HCT116 (cell line): ENCODE data around the gene CCNJL. TPM values are rescaled to one million over a fixed set of nuclear protein-coding genes. Genes with fewer than 3 reads are reported as not detected.

Experiments used
- ATAC-seq: fragments of 200-7000 bp; cut with Tn5 transposase; 2 replicates; pipeline ENCODE4 v1.9.1; 2020; ENCODE audit warnings: mild to moderate bottlenecking, moderate library complexity
- BruUV-seq: library from RNA; stranded (reverse); fragments of 400-500 nt; replicated peaks from 2 replicates; lab custom pipeline; 2021; lab: Mats Ljungman, UMichigan
- CTCF ChIA-PET: fragments of 300-600 bp; sonication (Branson Sonifier 250); formaldehyde crosslinking; loops from one replicate; lab custom pipeline; 2021; ENCODE audit warnings: antibody characterized with exemption; lab: Charles Lee
- POLR2A ChIA-PET: fragments of 300-600, 350-600 bp; sonication (Branson Sonifier 250); formaldehyde crosslinking; loops from one replicate; lab custom pipeline; 2021; ENCODE audit warnings: antibody characterized with exemption; lab: Charles Lee
- RAD21 ChIA-PET, 2 experiments: fragments of 300-600 bp; sonication (Branson Sonifier 250); formaldehyde crosslinking; loops; one replicate each; lab custom pipeline; 2023; ENCODE audit warnings: low total read pairs in 2 of 2; ENCODE audit not compliant: uncharacterized antibody in 2 of 2, unreplicated experiment in 2 of 2, low non-redundant PET in 1 of 2; lab: Charles Lee
- DNase-seq: peaks from one replicate; pipeline ENCODE4 v3.0.0-alpha.2; 2010; ENCODE audit warnings: low read depth, low spot score
- H2AFZ ChIP-seq: fragments of 200-600 bp; shearing (Covaris generic), sonication (generic); 2 replicates; pipeline ENCODE4 v1.6.1; 2017; ENCODE audit warnings: low read depth, mixed run types, mixed read lengths, antibody characterized with exemption, low read length; ENCODE audit not compliant: poor library complexity, severe bottlenecking
- H3K27ac ChIP-seq: 2 replicates; pipeline ENCODE4 v1.5.1; 2012; ENCODE audit warnings: low read depth, low read length
- H3K27me3 ChIP-seq: fragments of 200-600 bp; sonication (generic); 2 replicates; pipeline ENCODE4 v1.6.1; 2016; ENCODE audit warnings: mixed run types, low read length, mixed read lengths; ENCODE audit not compliant: insufficient read depth
- H3K36me3 ChIP-seq, 2 experiments: fragments of 200-500 bp in 1 of 2; fragments of 200-600 bp in 1 of 2; sonication (Bioruptor generic) in 1 of 2; sonication (generic) in 1 of 2; 2 replicates each; pipeline versions ENCODE4 v1.5.1 to v1.6.1; 2014 to 2016; ENCODE audit warnings: low read length in 2 of 2, inconsistent platforms in 1 of 2, mixed read lengths in 1 of 2, mixed run types in 1 of 2; ENCODE audit not compliant: insufficient read depth in 2 of 2, control insufficient read depth in 1 of 2
- H3K4me1 ChIP-seq, 2 experiments: fragments of 200-600 bp in 1 of 2; sonication (generic) in 1 of 2; 2 replicates each; pipeline versions ENCODE4 v1.5.1 to v1.6.1; 2012 to 2017; ENCODE audit warnings: low read length in 2 of 2, inconsistent platforms in 1 of 2, mild to moderate bottlenecking in 1 of 2, mixed read lengths in 1 of 2, mixed run types in 1 of 2, moderate library complexity in 1 of 2; ENCODE audit not compliant: insufficient read depth in 2 of 2, control insufficient read depth in 1 of 2
- H3K4me2 ChIP-seq: fragments of 200-600 bp; sonication (generic); 2 replicates; pipeline ENCODE4 v1.6.1; 2017; ENCODE audit warnings: mixed run types, low read length, mixed read lengths
- H3K4me3 ChIP-seq, 2 experiments: fragments of 200-600 bp in 1 of 2; sonication (generic) in 1 of 2; replicated peaks in 1 of 2; 2 replicates each; pipeline ENCODE4 v1.5.1; 2011 to 2016; ENCODE audit warnings: low read length in 2 of 2, control low read depth in 1 of 2, low read depth in 1 of 2, mild to moderate bottlenecking in 1 of 2, mixed read lengths in 1 of 2, mixed run types in 1 of 2
- H3K79me2 ChIP-seq: fragments of 200-600 bp; sonication (generic); 2 replicates; pipeline ENCODE4 v1.6.1; 2017; ENCODE audit warnings: mild to moderate bottlenecking, mixed run types, low read length, moderate library complexity, mixed read lengths; ENCODE audit not compliant: insufficient read depth
- H3K9ac ChIP-seq: fragments of 200-600 bp; sonication (generic); 2 replicates; pipeline ENCODE4 v1.6.1; 2016; ENCODE audit warnings: low read length, mixed read lengths
- H3K9me2 ChIP-seq: fragments of 200-600 bp; sonication (generic), shearing (Covaris generic); 2 replicates; pipeline ENCODE4 v1.6.1; 2017; ENCODE audit warnings: mixed run types, mild to moderate bottlenecking, moderate library complexity; ENCODE audit not compliant: insufficient read depth
- H3K9me3 ChIP-seq, 2 experiments: fragments of 200-500 bp in 1 of 2; fragments of 200-600 bp in 1 of 2; sonication (Bioruptor generic) in 1 of 2; sonication (generic) in 1 of 2; 2 replicates each; pipeline ENCODE4 v1.6.1; 2014 to 2017; ENCODE audit warnings: low read length in 2 of 2, mixed read lengths in 2 of 2, inconsistent platforms in 1 of 2, low read depth in 1 of 2, mild to moderate bottlenecking in 1 of 2, mixed run types in 1 of 2, moderate library complexity in 1 of 2; ENCODE audit not compliant: control insufficient read depth in 1 of 2, insufficient read depth in 1 of 2
- H4K20me1 ChIP-seq: fragments of 200-600 bp; sonication (generic), shearing (Covaris generic); 2 replicates; pipeline ENCODE4 v1.6.1; 2017; ENCODE audit warnings: mixed run types, mild to moderate bottlenecking, moderate library complexity; ENCODE audit not compliant: insufficient read depth
- ATF3 ChIP-seq: IDR thresholded peaks from 2 replicates; pipeline ENCODE4 v1.6.1; 2012
- CBX3 ChIP-seq: IDR thresholded peaks from 2 replicates; pipeline ENCODE4 v1.6.1; 2012; ENCODE audit warnings: low read depth
- EGR1 ChIP-seq: IDR thresholded peaks from 2 replicates; pipeline ENCODE4 v1.6.1; 2012; ENCODE audit warnings: low read depth
- ELF1 ChIP-seq: IDR thresholded peaks from 2 replicates; pipeline ENCODE4 v1.6.1; 2012; ENCODE audit warnings: low read depth, borderline replicate concordance
- EZH2 ChIP-seq: fragments of 200-600 bp; sonication (generic); IDR thresholded peaks from 2 replicates; pipeline ENCODE4 v1.6.1; 2017; ENCODE audit warnings: antibody characterized with exemption, mixed run types
- EZH2phosphoT487 ChIP-seq: fragments of 200-600 bp; IDR thresholded peaks from 2 replicates; pipeline ENCODE4 v1.6.1; 2018; ENCODE audit warnings: antibody characterized with exemption, borderline replicate concordance
- JUND ChIP-seq: IDR thresholded peaks from 2 replicates; pipeline ENCODE4 v1.6.1; 2012
- POLR2A ChIP-seq: IDR thresholded peaks from 2 replicates; pipeline ENCODE4 v1.7.0; 2011; ENCODE audit warnings: borderline replicate concordance; ENCODE audit not compliant: insufficient read depth, insufficient read length; ENCODE audit errors: extremely low read depth
- RAD21 ChIP-seq: IDR thresholded peaks from 2 replicates; pipeline ENCODE4 v1.6.1; 2012; ENCODE audit warnings: low read depth, mild to moderate bottlenecking
- REST ChIP-seq: IDR thresholded peaks from 2 replicates; pipeline ENCODE4 v1.6.1; 2012; ENCODE audit warnings: low read depth
- SIN3A ChIP-seq: IDR thresholded peaks from 2 replicates; pipeline ENCODE4 v1.6.1; 2012; ENCODE audit warnings: low read depth
- SP1 ChIP-seq: IDR thresholded peaks from 2 replicates; pipeline ENCODE4 v1.6.1; 2012; ENCODE audit warnings: low read depth
- ZBTB33 ChIP-seq: IDR thresholded peaks from 2 replicates; pipeline ENCODE4 v1.6.1; 2011; ENCODE audit warnings: mild to moderate bottlenecking, low read length, moderate library complexity; ENCODE audit not compliant: insufficient replicate concordance; ENCODE audit errors: extremely low read depth
- intact Hi-C: fragments of 100-400 bp; cut with micrococcal nuclease; formaldehyde crosslinking; loops from 2 replicates; pipeline ENCODE4 v1.10.0; 2022
- total RNA-seq: library from RNA; stranded (reverse); gene quantifications from one replicate; pipeline ENCODE4 v1.2.1, GENCODE V29; 2021; ENCODE audit not compliant: unreplicated experiment

CCNJL gene
- total RNA-seq, 1 experiment from 2014 or later: 2.9 TPM

GRCh38 chr5:160310140-160310539 lies 2.2 kb downstream of the CCNJL start:
- ChIA-PET POLR2A (no interaction called here), CTCF (no interaction called here), RAD21 (no interaction called here)
- Histone ChIP-seq H3K4me2 (no peak overlapping the region), H3K36me3 (no peaks in the 10 kb centered on the region), H3K9me3 (no peaks in the 10 kb centered on the region), H4K20me1 (no peaks in the 10 kb centered on the region), H3K27me3 (no peaks in the 10 kb centered on the region), H2AFZ (no peak overlapping the region), H3K27ac (no peak overlapping the region), H3K4me1 (peaks cover 0 to 21% of the 10 kb centered on the region in 2 experiments; a peak in 3 of 4 replicates), H3K9me2 (no peaks in the 10 kb centered on the region), H3K9ac (no peak overlapping the region), H3K4me3 (no peak overlapping the region), H3K79me2 (no peaks in the 10 kb centered on the region)
- intact Hi-C loops: no loop called here
- DNase-seq: no peak
- no TSS peak for BruUV-seq
- ATAC-seq: no peak
- TF ChIP-seq ELF1: no peak
- TF ChIP-seq ATF3: no peak
- no peak for TF ChIP-seq CBX3
- no peak for TF ChIP-seq EZH2phosphoT487
- no peak for TF ChIP-seq EGR1
- no peak for TF ChIP-seq SP1
- no peak for TF ChIP-seq REST
- no peak for TF ChIP-seq ZBTB33
- TF ChIP-seq JUND: no peak
- TF ChIP-seq EZH2: no peak
- TF ChIP-seq SIN3A: no peak
- no peak for TF ChIP-seq POLR2A
- no peak for TF ChIP-seq RAD21
